Esophagus muscularis mucosa (tissue), 4 donors: ENCODE results near the gene DGAT2L6. TPM values are rescaled to one million over a fixed set of nuclear protein-coding genes. Genes with fewer than 3 reads are reported as not detected.

Source experiments
- DNase-seq: peaks from one replicate; pipeline ENCODE4 v3.0.0-alpha.2; 2017; ENCODE audit errors: extremely low spot score
- H3K27ac ChIP-seq, 4 donors: fragments of 200-600 bp; sonication (generic); replicated peaks in 1 of 4; 1 replicate in 3 of 4; 2 replicates in 1 of 4; pipeline ENCODE4 v1.5.1; 2016 to 2019; ENCODE audit warnings: mild to moderate bottlenecking in 1 of 4
- H3K27me3 ChIP-seq, 4 donors: fragments of 200-600 bp; sonication (generic); one replicate each; pipeline versions ENCODE4 v1.5.1 to v1.6.0; 2016 to 2019
- H3K36me3 ChIP-seq, 4 donors: fragments of 200-600 bp; sonication (generic); one replicate each; pipeline ENCODE4 v1.5.1; 2016 to 2019
- H3K4me1 ChIP-seq, 4 donors: fragments of 200-600 bp; sonication (generic); one replicate each; pipeline ENCODE4 v1.5.1; 2016 to 2019
- H3K4me3 ChIP-seq, 4 donors: fragments of 200-600 bp; sonication (generic); 1 replicate in 2 of 4; 2 replicates in 2 of 4; pipeline ENCODE4 v1.5.1; 2016 to 2019; ENCODE audit warnings: mild to moderate bottlenecking in 4 of 4, moderate library complexity in 1 of 4
- H3K9me3 ChIP-seq, 4 donors: fragments of 200-600 bp; sonication (generic); 1 replicate in 3 of 4; 2 replicates in 1 of 4; pipeline ENCODE4 v1.5.1; 2016 to 2019
- CTCF ChIP-seq, 3 experiments: fragments of 200-600 bp in 2 of 3; fragments of 450-650 bp in 1 of 3; sonication (generic) in 2 of 3; IDR thresholded peaks; one replicate each; pipeline ENCODE4 v1.5.1; 2017 to 2019; ENCODE audit warnings: antibody characterized with exemption in 3 of 3, mild to moderate bottlenecking in 2 of 3, moderate library complexity in 1 of 3
- EP300 ChIP-seq: sonication (generic); formaldehyde crosslinking; IDR thresholded peaks from one replicate; pipeline ENCODE4 v1.6.1; 2017; ENCODE audit warnings: antibody characterized with exemption
- POLR2A ChIP-seq: fragments of 450-650 bp; IDR thresholded peaks from one replicate; pipeline ENCODE4 v1.6.1; 2017; ENCODE audit warnings: antibody characterized with exemption, moderate library complexity, mild to moderate bottlenecking, low read depth
- POLR2AphosphoS5 ChIP-seq, 2 donors: sonication (generic); formaldehyde crosslinking; IDR thresholded peaks; one replicate each; pipeline ENCODE4 v1.6.1; 2017; ENCODE audit warnings: antibody characterized with exemption in 2 of 2
- WGBS: methylation state at CpG from one replicate; pipeline ENCODE4 v1.1.5; 2018; 5-methylcytosine and 5-hydroxymethylcytosine counted together
- intact Hi-C: fragments of 100-400 bp; cut with DNase I; formaldehyde crosslinking; loops from one replicate; pipeline ENCODE4 v1.15.1; 2023
- total RNA-seq, 4 donors: library from RNA; depleted of rRNA; stranded (reverse); fragments of >200 nt; gene quantifications; one replicate each; pipeline versions ENCODE4 v1.1.0 to v1.2.1, GENCODE V29; 2016

DGAT2L6 gene
- total RNA-seq, 4 donors from 2014 or later = not detected

GRCh38 chrX:70141373-70141772 is 35.9 kb upstream of the DGAT2L6 start:
- no peak for DNase-seq
- Histone ChIP-seq H3K27ac (no peak overlapping the region), H3K4me3 (no peak overlapping the region), H3K36me3 (peaks cover 0 to 7% (median 2%) of the 10 kb centered on the region in 4 donors), H3K9me3 (no peaks in the 10 kb centered on the region), H3K4me1 (no peaks in the 10 kb centered on the region), H3K27me3 (no peaks in the 10 kb centered on the region)
- WGBS = 88% methylated on average over 2 of the region's 2 CpGs
- intact Hi-C loops = no loop called here
- TF ChIP-seq CTCF (IDR thresholded peaks at IDR 0.05) = no peak
- TF ChIP-seq POLR2AphosphoS5 (IDR thresholded peaks at IDR 0.05) = no peak
- TF ChIP-seq EP300 = no peak
- TF ChIP-seq POLR2A = no peak

- DNase-seq = no peak
- intact Hi-C loops = no loop called here
- H3K4me1 ChIP-seq = peaks cover 0 to 9% (median 3%) of the 10 kb centered on the region in 4 donors
- H3K4me3 ChIP-seq = no peak overlapping the region
- peaks cover 0 to 18% (median 5%) of the 10 kb centered on the region in 4 donors for H3K36me3 ChIP-seq
- TF ChIP-seq POLR2A (no peak), CTCF (IDR thresholded peaks at IDR 0.05) (no peak), POLR2AphosphoS5 (IDR thresholded peaks at IDR 0.05) (no peak), EP300 (no peak)
- WGBS = 78% methylated on average over 19 of the region's 19 CpGs
- no peak overlapping the region for H3K27ac ChIP-seq
- no peaks in the 10 kb centered on the region for H3K9me3 ChIP-seq
- no peaks in the 10 kb centered on the region for H3K27me3 ChIP-seq
Measured at GRCh38 chrX:70166601-70167590, 10.4 kb upstream of the DGAT2L6 start.

- Histone ChIP-seq H3K36me3 (peaks cover 0 to 14% (median 5%) of the 10 kb centered on the region in 4 donors), H3K4me3 (peak overlapping the region in 1 of 4 donors; percentile 10), H3K9me3 (no peaks in the 10 kb centered on the region), H3K4me1 (peaks cover 0 to 9% (median 3%) of the 10 kb centered on the region in 4 donors), H3K27me3 (no peaks in the 10 kb centered on the region), H3K27ac (peak overlapping the region; percentile 12 to 48 (median 32))
- TF ChIP-seq CTCF (IDR thresholded peaks at IDR 0.05) = no peak
- TF ChIP-seq EP300 = no peak
- no peak for TF ChIP-seq POLR2AphosphoS5 (IDR thresholded peaks at IDR 0.05)
- TF ChIP-seq POLR2A = no peak
- intact Hi-C loops = no loop called here
- no peak for DNase-seq
- 40% methylated on average over 11 of the region's 11 CpGs for WGBS
Measured at GRCh38 chrX:70168238-70169188, 8.8 kb upstream of the DGAT2L6 start.

GRCh38 chrX:70169281-70169680 is 8.0 kb upstream of the DGAT2L6 start:
- intact Hi-C loops = no loop called here
- no peak for DNase-seq
- peak overlapping the region in 2 of 4 donors; percentile 12 to 48 for H3K27ac ChIP-seq
- H3K9me3 ChIP-seq = no peaks in the 10 kb centered on the region
- WGBS = 74% methylated on average over 7 of the region's 7 CpGs
- TF ChIP-seq POLR2A = no peak
- TF ChIP-seq EP300 = no peak
- TF ChIP-seq POLR2AphosphoS5 (IDR thresholded peaks at IDR 0.05) = no peak
- no peak for TF ChIP-seq CTCF (IDR thresholded peaks at IDR 0.05)
- peaks cover 0 to 9% (median 3%) of the 10 kb centered on the region in 4 donors for H3K4me1 ChIP-seq
- H3K4me3 ChIP-seq = no peak overlapping the region
- H3K36me3 ChIP-seq = peaks cover 0 to 10% (median 5%) of the 10 kb centered on the region in 4 donors
- H3K27me3 ChIP-seq = no peaks in the 10 kb centered on the region
